GM12891 (cell line): ENCODE data around the gene CHMP6.

Experiments
- DNase-seq: peaks from one replicate; pipeline ENCODE4 v3.0.0; 2011; ENCODE audit warnings: low spot score; ENCODE audit not compliant: insufficient read length
- FAIRE-seq: peaks from 2 replicates; lab custom pipeline; 2011; peaks lifted over from hg19 to GRCh38; lab: Jason Lieb, UNC
- PAX5 ChIP-seq: IDR thresholded peaks from 2 replicates; pipeline ENCODE4 v1.6.1; 2011; ENCODE audit warnings: low read length, moderate library complexity, mild to moderate bottlenecking; ENCODE audit not compliant: insufficient read depth, severe bottlenecking
- POLR2A ChIP-seq: IDR thresholded peaks from 2 replicates; pipeline ENCODE4 v1.6.1; 2011; ENCODE audit warnings: low read depth, low read length, control low read depth
- POLR2AphosphoS5 ChIP-seq: IDR thresholded peaks from 2 replicates; pipeline ENCODE4 v1.6.1; 2011; ENCODE audit warnings: low read depth, low read length, control low read depth
- POU2F2 ChIP-seq: IDR thresholded peaks from 2 replicates; pipeline ENCODE4 v1.6.1; 2011; ENCODE audit warnings: low read depth, mild to moderate bottlenecking, control low read depth, low read length, moderate library complexity
- SPI1 ChIP-seq: IDR thresholded peaks from 2 replicates; pipeline ENCODE4 v1.6.1; 2011; ENCODE audit warnings: low read depth, low read length, control low read depth
- TAF1 ChIP-seq: IDR thresholded peaks from 2 replicates; pipeline ENCODE4 v1.6.1; 2011; ENCODE audit warnings: low read depth, low read length, control low read depth

CHMP6 gene

GRCh38 chr17:80948976-80949450 lies 42.6 kb upstream of the CHMP6 start:
- DNase-seq (no peak), FAIRE-seq (no peak)
- TF ChIP-seq POLR2AphosphoS5 (no peak), SPI1 (no peak), POLR2A (no peak), PAX5 (no peak), TAF1 (no peak), POU2F2 (no peak)

- TF ChIP-seq PAX5: no peak
- TF ChIP-seq SPI1: no peak
- no peak for TF ChIP-seq TAF1
- no peak for TF ChIP-seq POU2F2
- no peak for TF ChIP-seq POLR2A
- no peak for TF ChIP-seq POLR2AphosphoS5
- no peak for FAIRE-seq
- no peak for DNase-seq
Observed at GRCh38 chr17:80949451-80950421, 41.9 kb upstream of the CHMP6 start.

DNA sequence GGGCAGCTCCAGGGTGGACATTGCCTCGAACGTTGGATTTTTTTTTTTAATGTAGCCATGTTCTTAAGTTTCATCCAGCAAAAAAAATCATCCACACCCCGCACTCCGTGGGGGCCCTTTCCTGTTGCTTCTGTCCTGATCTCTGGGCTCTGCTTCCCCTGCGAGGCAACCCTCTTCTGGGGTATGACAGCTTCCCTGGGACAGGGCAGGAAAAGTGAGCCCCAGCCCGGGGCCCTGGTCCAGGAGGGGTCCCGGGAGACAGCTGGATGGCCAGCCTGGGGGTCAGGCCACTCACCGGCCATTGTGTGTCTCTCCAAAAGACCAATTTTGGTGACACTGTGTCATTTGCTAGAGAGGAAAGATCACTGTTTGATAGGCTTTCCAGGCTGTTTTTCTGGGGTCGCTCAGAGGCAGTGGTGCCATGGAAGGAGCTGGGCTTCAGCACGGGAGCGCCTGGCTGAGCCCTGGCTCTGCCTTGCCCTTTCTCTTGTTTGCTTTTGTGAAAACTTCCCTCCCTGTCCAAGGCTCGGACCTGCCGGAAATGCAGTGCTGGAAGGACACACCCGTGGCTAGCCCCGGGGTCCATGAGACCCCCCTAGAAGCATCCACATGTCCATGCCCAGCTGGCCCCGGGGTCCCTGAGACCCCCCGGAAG lies 41.0 kb upstream of the CHMP6 start:
- TF ChIP-seq POLR2A: no peak
- TF ChIP-seq POU2F2: no peak
- no peak for TF ChIP-seq TAF1
- TF ChIP-seq PAX5: no peak
- no peak for TF ChIP-seq POLR2AphosphoS5
- TF ChIP-seq SPI1: no peak
- FAIRE-seq: no peak
- DNase-seq: no peak

GRCh38 chr17:80951121-80952090 lies 40.2 kb upstream of the CHMP6 start:
- TF ChIP-seq SPI1 (no peak), PAX5 (no peak), TAF1 (no peak), POLR2AphosphoS5 (no peak), POU2F2 (no peak), POLR2A (no peak)
- FAIRE-seq (no peak), DNase-seq (no peak)

DNA sequence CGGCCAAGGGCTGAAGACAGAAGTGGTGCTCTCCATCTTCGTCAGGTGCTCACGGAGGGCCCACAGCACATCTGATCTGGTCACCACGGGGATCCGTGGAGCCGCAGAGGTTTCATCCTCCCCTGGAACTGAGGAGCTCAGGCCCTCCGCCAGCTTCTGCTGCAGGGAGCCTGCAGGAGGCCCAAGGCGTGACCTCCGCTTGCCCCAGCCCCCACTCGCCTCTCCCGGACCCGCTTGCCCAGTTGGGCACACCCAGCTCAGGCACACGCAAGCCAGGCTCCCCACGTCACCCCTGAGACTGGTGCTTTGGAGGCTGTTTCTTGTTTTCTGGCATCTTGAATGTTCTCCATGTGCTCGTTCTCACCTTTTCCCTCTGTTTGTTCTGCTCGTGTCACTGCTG lies 39.4 kb upstream of the CHMP6 start:
- no peak for FAIRE-seq
- TF ChIP-seq POU2F2 (no peak), SPI1 (no peak), POLR2A (no peak), PAX5 (no peak), POLR2AphosphoS5 (no peak), TAF1 (no peak)
- no peak for DNase-seq

DNA sequence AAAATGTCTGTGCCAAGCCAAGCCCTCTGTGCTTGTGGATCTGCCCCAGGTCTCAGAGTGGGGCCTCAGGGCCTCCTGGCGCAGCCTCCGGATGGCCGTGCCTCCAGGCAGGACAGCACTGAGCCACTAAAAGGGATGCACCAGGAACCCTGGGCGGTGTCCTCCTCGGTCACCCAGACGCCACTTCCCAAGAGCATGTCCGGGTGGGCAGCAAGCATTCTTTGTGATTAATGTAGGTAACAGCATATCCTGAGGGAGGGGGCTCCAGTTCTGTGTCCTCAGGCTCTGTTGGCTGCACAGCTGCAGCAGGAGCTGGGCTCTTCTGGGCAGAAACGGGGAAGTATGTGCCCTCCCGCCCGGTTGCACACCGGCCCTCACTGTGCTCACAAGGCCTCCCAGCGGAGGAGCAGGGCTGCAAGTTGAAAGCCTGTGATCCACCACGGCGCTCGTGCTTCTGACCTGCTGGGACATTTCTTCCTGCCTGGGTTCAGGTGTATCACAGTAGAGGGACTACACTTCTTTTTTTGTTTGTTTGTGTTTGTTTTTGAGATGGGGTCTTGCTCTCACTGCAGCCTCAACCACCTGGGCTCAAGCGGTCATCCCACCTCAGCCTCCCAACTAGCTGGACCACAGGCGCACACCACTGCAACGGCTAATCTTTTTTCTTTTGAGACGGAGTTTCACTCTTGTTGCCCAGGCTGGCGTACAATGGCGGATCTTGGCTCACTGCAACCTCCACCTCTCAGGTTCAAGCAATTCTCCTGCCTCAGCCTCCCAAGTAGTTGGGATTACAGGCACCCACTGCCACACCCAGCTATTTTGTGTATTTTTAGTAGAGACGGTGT lies 37.9 kb upstream of the CHMP6 start:
- TF ChIP-seq TAF1 (no peak), POU2F2 (no peak), POLR2A (no peak), PAX5 (no peak), POLR2AphosphoS5 (no peak), SPI1 (no peak)
- DNase-seq (no peak), FAIRE-seq (no peak)

- TF ChIP-seq POLR2AphosphoS5 (no peak), POLR2A (no peak), PAX5 (no peak), POU2F2 (no peak), TAF1 (no peak), SPI1 (no peak)
- no peak for FAIRE-seq
- no peak for DNase-seq
Observed at GRCh38 chr17:80955078-80955477, 36.6 kb upstream of the CHMP6 start.
